Measurements from ENCODE around the gene SARS2.
A peak's percentile ranks its signal among the peaks of the same experiment; 100 is the strongest.
"Not testable (repeated sequence)": the region's sequence is repeated elsewhere in the genome, so short reads cannot be mapped to it uniquely, and the experiment has no call there.

Gene SARS2

DNA sequence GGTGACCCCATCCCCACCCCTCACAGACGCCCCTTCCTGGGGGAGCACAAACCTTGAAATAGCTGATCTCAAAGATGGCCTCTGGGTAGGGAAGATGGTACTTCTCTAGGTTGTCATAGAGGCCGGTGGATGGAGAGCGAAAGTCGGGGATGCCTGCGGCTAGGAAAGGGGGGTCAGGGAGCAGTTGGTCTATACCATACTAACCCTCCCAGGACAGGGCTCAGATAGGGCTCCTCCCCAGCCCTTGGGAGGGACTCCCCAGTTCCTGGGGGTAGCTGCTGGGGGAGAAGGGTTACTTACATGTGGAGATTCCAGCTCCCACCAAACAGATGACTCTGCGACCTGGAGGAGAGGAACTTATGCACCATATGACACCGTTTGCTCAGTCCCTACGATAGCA is 40.8 kb downstream of the SARS2 start:
- no peak for DNase-seq

DNA sequence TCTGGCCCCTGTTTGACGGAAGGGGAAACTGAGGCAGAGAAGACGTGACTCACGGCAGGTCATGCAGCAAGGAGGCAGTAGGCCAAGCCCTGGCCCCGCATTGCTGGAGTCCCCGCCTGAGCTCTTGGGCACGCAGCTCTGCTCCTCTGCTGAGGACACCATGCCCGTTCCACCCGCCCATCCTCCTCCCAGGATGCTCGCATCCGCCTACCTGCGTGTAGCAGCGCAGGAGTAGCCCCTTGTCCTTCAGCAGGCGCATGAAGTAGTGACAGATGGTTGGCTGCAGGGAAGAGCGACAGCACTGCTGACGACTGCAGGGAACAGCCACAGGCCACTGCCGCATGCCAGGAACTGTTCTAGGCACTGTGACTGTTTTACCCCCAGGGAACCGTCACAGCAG is 41.7 kb downstream of the SARS2 start:
- no peak for DNase-seq

DNA sequence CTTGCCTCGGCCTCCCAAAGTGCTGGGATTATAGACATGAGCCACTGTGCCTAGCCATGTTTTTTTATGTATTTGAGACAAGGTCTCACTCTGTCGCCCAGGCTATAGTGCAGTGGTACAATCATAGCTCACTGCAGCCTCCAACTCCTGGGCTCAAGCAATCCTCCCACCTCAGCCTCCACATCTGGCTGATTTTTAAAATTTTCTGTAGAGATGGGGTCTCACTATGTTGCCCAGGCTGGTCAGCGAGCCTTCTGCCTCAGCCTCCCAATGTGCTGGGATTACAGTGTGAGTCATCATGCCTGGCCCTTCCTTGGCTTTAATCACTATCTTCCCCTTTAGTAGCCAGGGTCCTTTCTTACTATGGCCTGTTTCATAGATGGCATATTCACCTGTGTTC is 45.9 kb downstream of the SARS2 start:
- DNase-seq = not testable (repeated sequence)

DNA sequence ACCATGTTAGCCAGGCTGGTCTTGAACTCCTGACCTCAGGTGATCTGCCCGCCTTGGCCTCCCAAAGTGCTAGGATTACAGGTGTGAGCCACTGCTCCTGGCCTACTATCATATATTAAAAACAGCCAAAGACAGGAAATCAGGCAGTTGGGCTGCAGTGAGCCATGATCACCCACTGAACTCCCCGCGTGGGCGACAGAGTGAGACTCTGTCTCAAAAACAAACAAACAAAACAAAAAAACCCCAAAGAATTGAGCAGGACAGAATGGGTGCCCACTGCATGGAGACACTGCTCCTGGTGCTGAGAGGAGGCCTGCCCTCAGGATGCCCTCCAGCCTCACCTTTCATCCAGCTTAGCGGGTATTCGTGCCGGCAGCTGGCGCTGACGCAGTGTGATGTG is 47.3 kb downstream of the SARS2 start:
- DNase-seq = no peak

DNA sequence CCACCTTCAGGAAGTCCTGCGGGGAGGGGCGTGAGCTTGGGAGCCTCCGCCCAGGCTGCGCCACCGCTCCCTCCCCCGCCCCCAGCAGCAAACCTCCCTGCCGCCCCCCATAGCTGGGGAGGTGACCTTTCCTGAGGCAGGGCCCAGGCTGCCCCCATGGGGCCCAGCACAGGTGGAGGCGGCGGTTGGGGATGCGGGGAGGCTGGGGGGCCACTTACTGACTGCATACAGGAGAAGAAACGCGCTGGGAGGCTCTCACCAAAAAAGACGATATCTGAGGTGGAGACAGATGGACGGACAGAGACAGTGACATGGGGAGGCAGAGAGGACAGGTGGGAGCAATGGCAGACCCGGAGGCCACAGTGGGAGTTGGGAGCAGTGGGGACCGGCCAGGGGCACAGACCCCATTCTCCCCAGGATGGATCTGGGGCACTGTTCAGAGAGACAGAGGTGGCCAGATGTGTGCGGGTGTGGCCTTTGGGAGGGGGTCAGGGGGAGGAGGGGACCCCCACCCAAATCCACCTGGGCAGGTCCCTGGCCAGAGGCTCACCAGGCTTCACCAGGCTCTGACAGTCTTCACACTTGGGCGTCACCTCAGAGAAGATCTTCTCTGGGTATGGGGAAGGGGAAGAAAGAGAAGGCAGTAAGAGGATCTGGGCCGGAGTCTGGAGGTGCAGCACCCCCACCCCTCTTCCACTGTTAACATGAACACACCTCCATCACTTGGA is 49.5 kb downstream of the SARS2 start:
- DNase-seq = no peak

DNA sequence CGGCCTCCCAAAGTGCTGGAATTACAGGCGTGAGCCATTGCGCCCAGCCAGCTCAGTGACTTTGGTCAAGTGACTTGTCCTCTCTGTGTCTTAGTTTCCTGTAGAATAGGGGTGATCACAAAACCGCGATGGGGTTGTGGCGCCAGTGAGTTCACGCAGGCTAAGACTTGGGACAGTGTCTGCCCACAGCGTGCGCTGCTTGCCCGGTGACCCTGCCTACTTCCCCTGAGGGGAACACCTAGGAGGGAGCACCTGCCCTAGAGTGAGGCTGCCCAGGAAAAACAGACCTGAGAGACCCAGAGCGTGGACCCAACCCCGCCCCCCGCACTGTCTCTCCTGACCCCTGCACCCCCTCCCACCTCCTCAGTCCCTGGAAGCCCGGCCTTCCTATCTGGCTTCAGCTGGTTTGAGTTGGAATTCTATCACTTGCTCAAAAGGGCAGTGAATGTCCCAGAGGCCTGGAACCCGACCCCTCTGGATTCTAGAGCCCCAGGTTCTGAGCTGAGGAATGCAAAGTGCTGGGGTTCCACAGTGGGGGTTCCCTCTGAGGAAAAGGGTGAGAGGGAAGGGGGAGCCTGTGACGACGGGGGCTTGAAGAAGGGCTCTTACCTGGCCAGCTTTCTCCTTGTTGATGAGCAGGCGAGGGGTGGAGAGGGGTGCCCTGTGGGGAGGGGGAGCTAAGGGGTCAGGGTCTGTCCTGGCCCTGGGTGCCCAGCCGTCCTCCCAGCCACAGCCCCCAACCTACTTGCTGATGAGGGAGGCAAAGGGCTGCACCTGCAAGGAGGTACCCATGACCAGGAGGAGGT is 50.3 kb downstream of the SARS2 start:
- DNase-seq = no peak

DNA sequence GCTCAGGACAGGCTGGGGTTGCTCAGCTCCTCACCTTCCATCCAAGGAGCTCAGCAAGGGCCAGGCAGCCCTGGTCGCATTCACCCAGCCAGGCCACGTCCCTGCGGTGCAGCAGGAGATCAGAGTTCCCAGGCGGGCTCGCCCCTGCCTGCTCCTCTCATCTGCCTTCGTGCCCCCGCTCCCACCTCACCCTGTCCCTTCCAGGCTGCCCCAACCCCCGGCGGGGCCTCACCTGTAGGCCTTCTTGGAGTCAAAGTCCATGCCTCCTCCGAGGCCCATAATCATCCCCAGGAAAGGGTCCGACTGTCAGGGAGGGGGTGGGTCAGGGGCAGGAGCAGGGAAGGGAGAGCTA is 51.2 kb downstream of the SARS2 start:
- DNase-seq = no peak

DNA sequence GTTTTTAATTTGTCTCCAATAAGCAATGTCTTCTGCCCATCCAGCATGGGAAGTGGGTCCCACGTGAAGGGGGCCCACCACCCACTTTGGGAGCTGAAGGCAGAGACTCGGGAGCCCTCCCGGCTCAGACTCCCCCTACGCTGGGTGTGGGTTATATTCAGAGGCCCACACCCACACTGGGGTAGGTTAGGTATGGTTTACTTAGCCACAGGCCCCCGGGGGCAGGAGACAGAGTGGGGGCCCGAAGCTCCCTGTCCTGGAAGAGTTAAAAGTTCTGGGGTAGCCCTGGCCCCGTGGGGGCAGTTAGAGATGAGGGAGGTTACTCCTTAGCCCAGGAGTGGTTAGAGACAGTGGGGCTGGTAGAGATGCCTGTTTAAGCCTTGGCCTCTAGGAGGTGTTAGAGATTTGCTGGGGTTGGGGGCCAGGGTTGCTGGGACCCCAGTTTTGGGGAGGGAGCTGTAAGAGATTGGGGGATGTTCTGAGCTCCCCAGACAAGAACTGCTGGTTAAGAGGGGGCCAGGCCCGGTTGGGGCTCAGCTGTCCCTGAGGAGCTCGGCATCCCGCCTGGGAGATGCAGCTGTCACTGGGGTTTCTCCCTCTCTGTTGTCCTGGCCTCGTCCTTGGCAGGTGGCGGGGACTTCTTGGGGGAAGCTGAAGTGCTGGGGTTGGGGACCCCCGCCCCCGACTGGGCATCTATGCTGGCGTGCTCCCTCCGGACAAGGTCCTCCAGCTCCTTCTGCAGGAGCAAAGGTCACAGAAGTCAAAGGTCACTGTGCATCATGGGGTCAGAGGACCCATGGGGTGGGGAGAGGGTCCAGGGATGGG is 51.8 kb downstream of the SARS2 start:
- no peak for DNase-seq

DNA sequence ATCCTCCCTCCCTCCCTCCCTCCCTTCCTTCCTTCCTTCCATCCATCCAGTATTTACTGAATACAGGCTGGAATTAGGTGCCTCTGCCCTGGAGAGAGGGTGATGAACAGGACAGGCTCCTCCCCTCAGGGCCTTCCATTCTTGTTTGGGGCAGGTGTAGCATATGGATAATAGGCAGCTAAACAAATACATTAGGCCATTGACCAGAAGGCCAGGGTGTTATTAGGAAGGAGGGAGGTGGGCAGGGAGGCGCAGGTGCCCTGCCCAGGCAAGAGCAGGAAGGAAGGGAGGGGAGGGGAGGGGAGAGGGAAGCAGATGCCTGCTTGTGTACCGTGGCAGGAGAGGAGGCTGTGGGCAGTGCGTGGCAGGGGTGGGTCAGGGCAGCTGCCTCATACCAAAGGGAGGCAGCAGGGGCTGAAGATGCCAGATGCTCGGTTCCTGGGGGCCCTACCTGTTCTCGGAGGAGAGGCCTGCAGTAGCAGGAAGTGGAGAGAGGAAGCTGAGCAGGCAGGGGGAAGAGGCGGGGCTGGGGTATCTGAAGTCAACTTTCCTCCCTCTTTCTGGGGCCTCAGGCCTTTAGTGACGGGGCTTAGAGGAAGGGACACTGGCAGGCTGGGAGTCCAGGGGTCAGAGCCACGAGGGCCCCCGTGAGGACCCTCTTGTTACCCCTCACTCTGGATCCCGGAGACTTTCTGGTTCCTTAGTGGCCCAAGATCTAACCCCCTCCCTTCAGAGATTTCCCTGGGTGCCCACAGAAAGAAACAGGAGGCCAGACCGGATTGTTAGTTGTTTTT is 52.6 kb downstream of the SARS2 start, which contains the start of gene RINL:
Gene RINL (minus strand): TSS at position 495 of the 794 bp plus-strand sequence. CDS start 1,533 bp downstream, outside the sequence.
- DNase-seq = peak; percentile 85

DNA sequence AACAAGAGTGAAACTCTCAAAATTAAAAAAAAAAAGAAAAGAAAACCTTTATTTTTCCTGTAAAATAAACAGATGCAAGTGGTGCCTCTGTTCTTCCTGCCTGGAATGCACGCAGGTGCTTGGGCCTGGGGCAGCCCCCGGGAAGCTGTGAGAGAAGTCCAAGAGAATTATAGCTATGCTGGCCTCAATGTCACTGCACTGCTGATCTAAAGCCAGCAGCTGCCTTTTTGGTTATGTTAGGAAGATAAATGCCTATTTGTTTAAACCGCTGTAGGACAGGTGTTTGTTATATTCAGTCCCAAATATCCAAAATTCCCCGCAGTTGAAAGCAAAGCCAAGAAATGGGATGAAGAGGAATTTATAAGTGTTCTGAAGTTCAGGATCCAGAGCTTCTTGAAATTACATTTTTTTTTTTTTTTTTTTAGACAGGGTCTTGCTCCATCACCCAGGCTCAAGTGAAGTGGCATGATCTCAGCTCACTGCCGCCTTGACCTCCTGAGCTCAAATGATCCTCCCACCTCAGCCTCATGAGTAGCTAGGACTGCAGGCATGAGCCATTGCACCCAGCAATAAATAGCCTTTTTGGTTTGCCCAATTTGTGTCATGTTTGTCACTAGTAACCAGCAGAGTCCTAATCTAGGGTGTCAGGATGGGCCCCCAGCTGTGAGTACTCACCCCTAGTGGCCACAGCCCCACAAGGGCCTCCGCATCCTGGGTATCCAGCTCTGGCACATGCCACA is 54.7 kb downstream of the SARS2 start:
- DNase-seq = no peak

DNA sequence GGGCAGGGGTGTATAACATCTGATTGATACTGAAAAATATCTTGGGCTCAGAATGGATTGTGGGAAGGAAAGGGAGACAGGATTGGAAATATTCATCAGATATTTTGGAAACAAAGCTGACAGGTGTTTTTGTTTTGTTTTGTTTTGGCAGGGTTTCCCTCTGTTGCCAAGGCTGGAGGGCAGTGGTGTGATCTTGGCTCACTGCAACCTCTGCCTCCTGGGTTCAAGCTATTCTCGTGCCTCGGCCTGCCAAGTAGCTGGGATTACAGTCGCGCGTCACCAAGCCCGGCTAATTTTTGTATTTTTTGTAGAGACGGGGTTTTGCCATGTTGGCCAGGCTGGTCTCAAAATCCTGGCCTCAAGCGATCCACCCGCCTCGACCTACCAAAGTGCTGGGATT is 57.2 kb downstream of the SARS2 start:
- not testable (repeated sequence) for DNase-seq

DNA sequence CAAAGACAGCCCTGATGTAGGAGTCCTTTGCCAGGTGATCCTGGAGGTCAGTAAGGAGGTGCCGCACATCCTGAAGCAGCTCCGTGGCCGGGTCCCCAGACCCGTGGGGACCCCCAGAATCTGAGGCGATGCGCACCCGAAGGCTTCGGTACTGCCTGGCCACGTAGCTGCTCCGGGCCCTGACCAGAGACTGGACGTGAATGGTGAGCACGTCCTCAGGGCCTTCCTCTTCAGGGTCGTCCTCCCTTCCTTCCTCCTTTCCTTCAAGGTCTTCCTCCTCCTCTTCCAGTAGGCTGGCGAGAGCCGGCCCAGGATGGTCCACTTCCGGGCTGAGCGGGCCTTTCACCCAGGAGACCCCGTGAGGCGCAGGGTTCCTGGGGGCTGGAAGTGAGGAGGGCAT is 60.0 kb downstream of the SARS2 start:
- no peak for DNase-seq

DNA sequence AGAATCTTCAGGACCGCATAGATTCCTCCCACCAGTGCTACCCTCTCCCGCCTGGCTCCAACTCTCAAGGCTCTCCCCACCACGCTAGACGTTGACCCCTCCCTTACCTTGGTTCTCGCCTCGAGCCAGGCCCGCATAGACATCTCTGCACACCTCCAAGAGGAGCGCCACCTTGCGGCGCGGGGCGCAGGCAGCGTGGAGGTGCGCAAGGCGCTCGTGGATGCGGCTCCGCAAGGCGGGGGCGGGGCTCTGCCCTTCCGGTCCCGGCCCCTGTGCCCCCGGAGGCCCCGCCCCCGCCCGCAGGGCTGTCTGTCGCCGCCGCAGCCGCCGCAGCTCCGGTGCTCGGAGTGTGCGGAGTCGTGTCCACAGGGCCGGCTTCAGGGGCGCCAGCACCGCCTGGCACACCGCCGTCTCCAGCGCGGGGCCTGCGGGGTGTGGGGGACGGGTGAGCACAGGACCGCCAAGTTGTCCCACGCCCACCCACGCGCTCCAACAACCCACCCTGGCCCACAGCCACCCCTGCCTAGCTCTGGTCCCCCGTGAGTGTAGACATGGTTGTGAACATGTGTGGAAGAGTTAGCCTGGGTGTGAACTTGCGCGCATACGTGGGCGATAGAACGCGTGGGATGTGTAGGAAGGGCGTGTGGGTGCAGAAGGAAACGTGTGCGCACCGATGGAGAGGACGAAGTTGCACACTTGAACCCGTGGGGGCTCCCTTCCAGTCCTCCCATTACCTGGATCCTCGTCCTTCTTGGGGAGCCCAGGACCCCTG is 60.5 kb downstream of the SARS2 start:
- DNase-seq = no peak

DNA sequence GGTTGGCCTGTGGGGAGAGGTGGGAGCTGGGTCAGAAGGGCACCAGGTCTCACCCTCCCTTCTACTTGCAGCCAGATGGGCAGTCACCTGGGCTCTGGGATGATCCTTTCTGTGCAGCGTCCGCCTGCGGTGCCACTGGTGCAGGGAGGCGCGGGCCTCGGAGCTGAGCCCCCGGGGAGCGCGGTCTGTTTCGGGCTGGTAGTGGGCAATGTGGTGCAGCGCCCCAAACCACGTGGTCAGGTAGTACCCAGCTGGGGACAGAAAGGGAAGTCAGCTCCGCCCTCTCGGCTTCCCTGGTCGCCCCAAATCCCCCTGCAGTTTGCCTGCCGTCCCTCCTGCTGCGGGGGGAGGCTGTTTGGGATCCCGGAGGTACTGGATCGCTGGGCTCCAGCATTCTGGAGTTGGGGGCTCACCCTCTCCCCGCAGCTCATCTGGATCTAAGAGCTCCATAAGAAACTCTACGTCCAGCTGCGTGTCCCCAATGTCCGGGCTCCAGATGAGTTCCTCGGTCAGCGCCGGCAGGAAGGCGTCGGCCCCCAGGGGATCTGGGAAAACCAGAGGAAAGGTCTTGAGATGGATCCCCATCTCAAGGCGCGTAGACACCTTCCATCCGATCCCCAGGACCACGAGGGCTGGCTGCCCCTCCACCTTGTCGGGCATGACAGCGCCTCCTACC is 61.3 kb downstream of the SARS2 start:
- no peak for DNase-seq

DNA sequence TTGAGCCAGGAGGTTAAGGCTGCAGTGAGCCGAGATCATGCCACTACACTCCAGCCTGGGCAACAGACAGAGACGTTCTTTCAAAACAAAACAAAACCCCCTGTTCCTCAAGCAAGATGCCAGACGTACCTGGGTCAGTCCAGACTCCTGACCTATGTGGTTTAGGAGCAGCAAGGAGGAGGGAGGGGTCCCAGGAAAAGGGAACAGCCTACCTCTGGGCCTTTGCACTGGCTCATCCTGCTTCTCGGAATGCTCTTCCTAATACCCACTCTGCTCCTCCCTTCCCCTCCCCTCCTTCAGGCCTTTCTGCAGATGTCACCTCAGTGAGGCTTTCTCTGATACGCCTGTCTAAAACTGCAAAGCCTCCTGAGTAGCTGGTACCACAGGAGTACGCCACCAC is 62.0 kb downstream of the SARS2 start:
- DNase-seq = no peak

DNA sequence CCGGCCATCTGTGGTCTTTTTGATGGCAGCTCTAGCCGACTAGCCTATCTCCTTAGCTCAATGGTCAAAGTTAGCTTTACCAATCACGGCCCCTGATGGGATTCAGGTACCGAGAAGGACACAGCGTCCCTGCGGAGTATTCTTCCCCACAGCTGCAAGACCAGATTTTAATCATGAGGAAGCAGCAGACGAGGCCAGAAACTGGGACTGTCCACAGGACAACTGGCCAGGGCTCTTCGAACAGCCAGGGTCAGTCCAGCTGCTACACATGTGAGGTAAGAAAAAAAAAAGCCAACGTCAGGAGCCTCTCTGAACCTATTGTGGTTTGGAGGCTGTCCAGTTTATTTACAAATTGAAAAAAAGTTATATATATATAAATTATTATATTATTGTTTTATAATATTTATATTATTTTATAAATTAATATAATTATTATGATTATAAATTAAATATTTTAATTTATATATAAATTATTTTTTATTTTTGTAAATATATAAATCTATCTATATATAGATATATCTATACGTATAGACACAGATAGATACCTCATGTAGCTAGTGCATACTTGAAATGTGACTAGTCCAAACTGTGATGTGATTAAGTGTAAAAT is 63.3 kb downstream of the SARS2 start:
- no peak for DNase-seq
